HUES6 (cell line): Measurements from ENCODE around the gene IL7R.
"Not testable (repeated sequence)": the region's sequence is repeated elsewhere in the genome, so short reads cannot be mapped to it uniquely, and the experiment has no call there.

Experiments used
- H3K27ac ChIP-seq: 2 replicates; pipeline ENCODE4 v1.7.0; 2013; ENCODE audit warnings: low read depth, mild to moderate bottlenecking, low read length, inconsistent platforms
- H3K27me3 ChIP-seq: 2 replicates; pipeline ENCODE4 v1.6.1; 2013; ENCODE audit warnings: low read length; ENCODE audit not compliant: control insufficient read depth, insufficient read depth
- H3K36me3 ChIP-seq: 2 replicates; pipeline ENCODE4 v1.6.1; 2013; ENCODE audit warnings: low read length; ENCODE audit not compliant: control insufficient read depth, insufficient read depth
- H3K4me1 ChIP-seq: 2 replicates; pipeline ENCODE4 v1.6.1; 2013; ENCODE audit warnings: low read length; ENCODE audit not compliant: control insufficient read depth, insufficient read depth
- H3K4me3 ChIP-seq: 2 replicates; pipeline ENCODE4 v1.5.1; 2013; ENCODE audit warnings: low read depth, low read length
- H3K9ac ChIP-seq: one replicate; pipeline ENCODE4 v1.6.1; 2013; ENCODE audit warnings: mild to moderate bottlenecking, low read length
- H3K9me3 ChIP-seq: 2 replicates; pipeline ENCODE4 v1.6.1; 2013; ENCODE audit warnings: low read depth, low read length; ENCODE audit not compliant: control insufficient read depth, insufficient read depth

The IL7R gene

GRCh38 chr5:35856186-35856764 is 416 bp upstream of the IL7R start:
- peaks cover 23% of the 10 kb centered on the region for H3K4me1 ChIP-seq
- H3K9ac ChIP-seq, H3K27me3 ChIP-seq, H3K4me3 ChIP-seq, H3K27ac ChIP-seq, H3K36me3 ChIP-seq, H3K9me3 ChIP-seq: not testable (repeated sequence)

GRCh38 chr5:35857606-35858205 is 1.0 kb downstream of the IL7R start:
- H3K27ac ChIP-seq: no peak overlapping the region
- H3K4me3 ChIP-seq: no peak overlapping the region

GRCh38 chr5:35859101-35859661 is 2.5 kb downstream of the IL7R start:
- Histone ChIP-seq H3K27me3 (no peaks in the 10 kb centered on the region), H3K4me3 (no peak overlapping the region), H3K36me3 (no peaks in the 10 kb centered on the region), H3K4me1 (peaks cover 23% of the 10 kb centered on the region), H3K27ac (no peak overlapping the region), H3K9me3 (peaks cover under 1% of the 10 kb centered on the region; the same call in 1 of the 2 replicates), H3K9ac (no peak overlapping the region)

More at GRCh38 chr5:35857606-35858205, 1.0 kb downstream of the IL7R start:
- H3K9me3 ChIP-seq: no peaks in the 10 kb centered on the region
- no peaks in the 10 kb centered on the region for H3K36me3 ChIP-seq
- H3K27me3 ChIP-seq: no peaks in the 10 kb centered on the region
- no peak overlapping the region for H3K9ac ChIP-seq
- H3K4me1 ChIP-seq: peaks cover 23% of the 10 kb centered on the region

- no peak overlapping the region for H3K9ac ChIP-seq
- peaks cover 3% of the 10 kb centered on the region; the same call in 1 of the 2 replicates for H3K9me3 ChIP-seq
- peaks cover 23% of the 10 kb centered on the region for H3K4me1 ChIP-seq
- H3K27me3 ChIP-seq: no peaks in the 10 kb centered on the region
- H3K36me3 ChIP-seq: no peaks in the 10 kb centered on the region
- no peak overlapping the region for H3K27ac ChIP-seq
- H3K4me3 ChIP-seq: no peak overlapping the region
Observed at GRCh38 chr5:35860686-35861085, 4.0 kb downstream of the IL7R start.

- Histone ChIP-seq H3K4me3 (no peak overlapping the region), H3K9me3 (peaks cover 3% of the 10 kb centered on the region; the same call in 1 of the 2 replicates), H3K27ac (no peak overlapping the region), H3K36me3 (no peaks in the 10 kb centered on the region), H3K9ac (no peak overlapping the region), H3K27me3 (no peaks in the 10 kb centered on the region), H3K4me1 (peaks cover 23% of the 10 kb centered on the region)
Observed at GRCh38 chr5:35861718-35862117, 5.0 kb downstream of the IL7R start.

GRCh38 chr5:35862126-35862525 is 5.4 kb downstream of the IL7R start:
- peaks cover 23% of the 10 kb centered on the region for H3K4me1 ChIP-seq
- H3K9ac ChIP-seq: no peak overlapping the region
- H3K27me3 ChIP-seq: no peaks in the 10 kb centered on the region
- no peak overlapping the region for H3K4me3 ChIP-seq
- H3K36me3 ChIP-seq: no peaks in the 10 kb centered on the region
- H3K9me3 ChIP-seq: peaks cover 3% of the 10 kb centered on the region; the same call in 1 of the 2 replicates
- no peak overlapping the region for H3K27ac ChIP-seq

- Histone ChIP-seq H3K27ac (no peak overlapping the region), H3K27me3 (no peaks in the 10 kb centered on the region), H3K9ac (no peak overlapping the region), H3K4me1 (peaks cover 19% of the 10 kb centered on the region), H3K9me3 (peaks cover 3% of the 10 kb centered on the region; the same call in 1 of the 2 replicates), H3K36me3 (no peaks in the 10 kb centered on the region), H3K4me3 (no peak overlapping the region)
Observed at GRCh38 chr5:35863159-35863558, 6.5 kb downstream of the IL7R start.

GRCh38 chr5:35867998-35868397 is 11.3 kb downstream of the IL7R start:
- Histone ChIP-seq H3K4me3 (no peak overlapping the region), H3K27ac (no peak overlapping the region), H3K4me1 (no peaks in the 10 kb centered on the region), H3K9ac (no peak overlapping the region), H3K27me3 (no peaks in the 10 kb centered on the region), H3K9me3 (peaks cover 3% of the 10 kb centered on the region; the same call in 1 of the 2 replicates), H3K36me3 (no peaks in the 10 kb centered on the region)

GRCh38 chr5:35869685-35870277 is 13.1 kb downstream of the IL7R start:
- H3K9ac ChIP-seq: no peak overlapping the region
- no peaks in the 10 kb centered on the region for H3K9me3 ChIP-seq
- no peak overlapping the region for H3K27ac ChIP-seq
- H3K27me3 ChIP-seq: no peaks in the 10 kb centered on the region
- H3K4me3 ChIP-seq: no peak overlapping the region
- H3K4me1 ChIP-seq: no peaks in the 10 kb centered on the region
- H3K36me3 ChIP-seq: no peaks in the 10 kb centered on the region

GRCh38 chr5:35870605-35871004 is 13.9 kb downstream of the IL7R start:
- H3K4me3 ChIP-seq: no peak overlapping the region
- H3K27ac ChIP-seq: no peak overlapping the region
- H3K9me3 ChIP-seq: no peaks in the 10 kb centered on the region
- H3K36me3 ChIP-seq: no peaks in the 10 kb centered on the region
- no peaks in the 10 kb centered on the region for H3K27me3 ChIP-seq
- H3K4me1 ChIP-seq: no peaks in the 10 kb centered on the region
- no peak overlapping the region for H3K9ac ChIP-seq

- H3K4me3 ChIP-seq: no peak overlapping the region
- H3K27me3 ChIP-seq: no peaks in the 10 kb centered on the region; the same call in 1 of the 2 replicates
- H3K4me1 ChIP-seq: no peaks in the 10 kb centered on the region
- no peaks in the 10 kb centered on the region for H3K36me3 ChIP-seq
- no peaks in the 10 kb centered on the region for H3K9me3 ChIP-seq
- no peak overlapping the region for H3K27ac ChIP-seq
- H3K9ac ChIP-seq: no peak overlapping the region
Observed at GRCh38 chr5:35876454-35876853, 19.8 kb downstream of the IL7R start.
